GM23248 (cell line): Measurements from ENCODE around the gene ENTPD7.

ENCODE experiments used
- EZH2 ChIP-seq: fragments of 200-600 bp; sonication (generic); IDR thresholded peaks from 2 replicates; pipeline ENCODE4 v1.6.1; 2018; ENCODE audit warnings: antibody characterized with exemption, mild to moderate bottlenecking; ENCODE audit not compliant: insufficient read depth, poor library complexity, severe bottlenecking
- EZH2phosphoT487 ChIP-seq: fragments of 200-600 bp; sonication (generic); IDR thresholded peaks from 2 replicates; pipeline ENCODE4 v1.6.1; 2018; ENCODE audit warnings: antibody characterized with exemption, moderate library complexity, mild to moderate bottlenecking, low read depth; ENCODE audit not compliant: insufficient read depth

DNA sequence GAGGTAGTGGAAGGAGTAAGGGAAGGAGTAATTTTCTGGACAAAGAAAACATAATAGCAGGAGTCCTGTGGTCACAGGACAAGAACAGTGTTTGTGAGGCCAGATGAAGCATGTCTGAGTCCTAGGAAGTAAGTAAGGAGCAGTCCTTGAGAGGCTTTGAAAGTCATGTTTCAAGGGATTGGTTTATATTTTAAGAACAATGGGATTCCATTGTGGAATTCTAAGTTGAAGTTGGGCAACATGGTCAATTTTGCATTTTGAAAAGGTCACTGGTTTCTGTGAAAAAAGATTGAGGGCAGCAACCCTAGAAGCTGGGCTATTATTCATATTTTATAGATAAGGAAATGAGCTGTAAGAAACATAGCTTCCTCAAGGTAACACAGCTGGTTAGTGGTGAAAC is 28.3 kb upstream of the ENTPD7 start:
- TF ChIP-seq EZH2 (no peak), EZH2phosphoT487 (no peak)
